BLaER1 treated with 17β-estradiol and CSF1 and Interleukin-3, amounts not matched to agents 10 nM and 100 nM (cell line): ENCODE data around the gene PDIA5.
A peak's percentile ranks its signal among the peaks of the same experiment; 100 is the strongest.

Experiments
- H3K27ac ChIP-seq, 11 experiments: shearing (Covaris generic); formaldehyde crosslinking; 2 replicates each; pipeline ENCODE4 v1.8.1; 2022
- H3K27me3 ChIP-seq, 11 experiments: shearing (Covaris generic); formaldehyde crosslinking; 2 replicates each; pipeline ENCODE4 v1.8.1; 2022
- H3K36me3 ChIP-seq, 11 experiments: shearing (Covaris generic); formaldehyde crosslinking; 2 replicates each; pipeline ENCODE4 v1.8.1; 2022
- H3K4me1 ChIP-seq, 10 experiments: shearing (Covaris generic); formaldehyde crosslinking; 2 replicates each; pipeline ENCODE4 v1.8.1; 2022
- H3K4me2 ChIP-seq, 11 experiments: shearing (Covaris generic); formaldehyde crosslinking; 2 replicates each; pipeline ENCODE4 v1.8.1; 2022
- H3K4me3 ChIP-seq, 10 experiments: shearing (Covaris generic); formaldehyde crosslinking; 2 replicates each; pipeline ENCODE4 v1.8.1; 2022
- H3K9ac ChIP-seq, 11 experiments: shearing (Covaris generic); formaldehyde crosslinking; 2 replicates each; pipeline ENCODE4 v1.8.1; 2022
- H3K9me3 ChIP-seq, 11 experiments: shearing (Covaris generic); formaldehyde crosslinking; replicated peaks in 1 of 11; 2 replicates each; pipeline ENCODE4 v1.8.1; 2022
- H4K20me1 ChIP-seq, 11 experiments: shearing (Covaris generic); formaldehyde crosslinking; 2 replicates each; pipeline ENCODE4 v1.8.1; 2022
- Cebpa-rat ChIP-seq, 11 experiments: shearing (Covaris generic); IDR thresholded peaks; 2 replicates each; pipeline ENCODE4 v1.8.1; 2022

PDIA5 gene

DNA sequence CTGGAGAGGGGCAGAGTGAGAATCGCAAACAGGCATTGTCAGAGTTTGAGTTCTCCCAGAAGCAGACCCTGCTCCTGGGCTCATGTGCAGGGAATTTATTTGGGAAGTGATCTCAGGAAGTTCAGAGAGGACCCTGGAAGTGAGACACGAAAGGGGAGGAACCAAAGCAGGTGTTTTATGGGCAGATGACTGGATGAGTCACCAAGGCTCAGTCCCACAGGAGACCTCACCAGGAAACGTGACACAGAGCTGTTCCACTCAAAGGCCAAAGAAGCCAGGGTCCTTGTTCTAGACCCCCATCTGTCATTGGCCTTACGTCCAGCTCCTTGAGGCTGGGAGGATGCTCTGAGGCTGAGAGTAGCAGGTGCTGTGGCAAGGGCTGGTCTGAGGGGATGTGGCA, 91.5 kb downstream of the PDIA5 start:
- H3K36me3 ChIP-seq: peaks cover 0 to 8% (median 0%) of the 10 kb centered on the region in 11 experiments; a peak in 4 of 22 replicates

DNA sequence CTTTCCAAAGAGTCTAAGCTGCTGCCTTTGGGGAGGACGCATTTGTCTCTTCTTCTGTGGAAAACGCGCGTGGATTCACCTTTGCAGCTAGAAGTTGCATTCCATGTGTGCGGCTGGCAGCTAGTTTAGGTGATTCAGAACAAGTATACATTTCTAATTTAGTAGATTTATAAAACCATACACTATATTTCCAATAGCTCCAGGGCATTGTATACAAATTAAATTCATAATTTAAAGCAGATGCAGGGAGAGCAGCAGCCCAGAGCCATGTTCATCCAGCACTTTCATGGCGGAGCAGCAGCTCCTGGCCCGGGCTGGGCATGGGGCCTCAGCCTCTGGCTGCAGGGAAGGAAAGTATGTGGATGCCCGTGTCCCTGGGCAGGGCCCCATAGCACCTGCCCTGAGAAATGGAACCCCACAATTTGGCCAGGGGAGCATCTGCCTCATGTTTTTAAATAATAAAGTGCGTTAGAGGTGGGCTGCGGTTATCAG, 92.1 kb downstream of the PDIA5 start:
- TF ChIP-seq Cebpa-rat (IDR thresholded peaks at IDR 0.05): no peak
- H3K9me3 ChIP-seq: peaks cover 0 to under 1% (median 0%) of the 10 kb centered on the region in 11 experiments; a peak in 1 of 22 replicates
- no peak overlapping the region for H3K4me3 ChIP-seq
- H3K9ac ChIP-seq: no peak overlapping the region
- peak overlapping the region in 3 of 11 experiments; percentile 25 to 45 (median 40); a peak in 3 of 22 replicates for H3K4me2 ChIP-seq
- H3K4me1 ChIP-seq: peaks cover 11 to 46% (median 36%) of the 10 kb centered on the region in 10 experiments
- H3K27ac ChIP-seq: no peak overlapping the region
- no peaks in the 10 kb centered on the region for H3K27me3 ChIP-seq
- H4K20me1 ChIP-seq: peaks cover 0 to 3% (median 0%) of the 10 kb centered on the region in 11 experiments; a peak in 1 of 22 replicates
- H3K36me3 ChIP-seq: peaks cover 0 to 8% (median 0%) of the 10 kb centered on the region in 11 experiments; a peak in 7 of 22 replicates

More for the DNA sequence above, 91.5 kb downstream of the PDIA5 start:
- peaks cover 17 to 49% (median 41%) of the 10 kb centered on the region in 10 experiments for H3K4me1 ChIP-seq
- H3K9ac ChIP-seq: no peak overlapping the region
- H3K4me2 ChIP-seq: peak overlapping the region in 8 of 11 experiments; percentile 4 to 45 (median 26); a peak in 10 of 22 replicates
- H3K4me3 ChIP-seq: no peak overlapping the region
- no peaks in the 10 kb centered on the region for H3K27me3 ChIP-seq
- peaks cover 0 to 3% (median 0%) of the 10 kb centered on the region in 11 experiments; a peak in 1 of 22 replicates for H4K20me1 ChIP-seq
- no peak overlapping the region for H3K27ac ChIP-seq
- TF ChIP-seq Cebpa-rat (IDR thresholded peaks at IDR 0.05): no peak
- no peaks in the 10 kb centered on the region for H3K9me3 ChIP-seq

DNA sequence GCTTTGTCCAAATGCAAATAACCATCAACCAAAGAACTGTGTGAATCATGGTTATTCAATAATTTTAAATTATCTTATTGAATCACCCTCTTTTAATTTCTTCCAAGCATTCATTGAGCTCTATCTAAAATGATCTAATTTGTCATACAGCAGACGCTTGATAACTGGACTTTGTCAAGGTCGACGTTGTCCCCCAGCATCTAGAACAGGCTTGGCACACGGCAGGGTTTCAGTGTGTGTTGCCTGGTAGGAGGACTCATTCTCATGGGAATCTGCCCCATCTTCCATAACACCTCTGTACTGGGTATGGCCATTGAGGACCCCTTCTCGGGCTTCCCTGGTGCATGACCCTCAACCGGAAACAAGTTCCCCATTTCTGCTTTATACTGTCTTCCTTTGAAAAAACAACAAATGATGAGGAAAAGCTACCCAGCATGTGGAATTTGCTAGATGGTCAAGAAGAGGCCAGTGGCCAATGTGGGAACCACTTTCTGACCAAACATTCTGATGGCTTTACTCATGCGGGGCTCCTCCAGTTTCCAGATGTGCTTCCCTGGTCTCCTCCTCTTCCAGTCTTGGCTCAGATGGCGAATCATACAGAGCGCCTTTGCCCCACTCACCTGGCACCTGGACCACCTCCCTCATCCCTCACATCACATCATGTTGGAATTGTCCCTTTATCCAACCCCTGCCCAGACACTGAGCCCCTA, 93.3 kb downstream of the PDIA5 start:
- Histone ChIP-seq H3K9me3 (peaks cover 0 to 11% (median 2%) of the 10 kb centered on the region in 11 experiments; a peak in 8 of 22 replicates), H4K20me1 (peaks cover 0 to 3% (median 0%) of the 10 kb centered on the region in 11 experiments; a peak in 1 of 22 replicates), H3K36me3 (peaks cover 0 to 20% (median 8%) of the 10 kb centered on the region in 11 experiments; a peak in 12 of 22 replicates), H3K9ac (no peak overlapping the region), H3K27ac (no peak overlapping the region), H3K4me1 (peaks cover 0 to 35% (median 24%) of the 10 kb centered on the region in 10 experiments; a peak in 17 of 20 replicates), H3K27me3 (no peaks in the 10 kb centered on the region), H3K4me3 (no peak overlapping the region), H3K4me2 (no peak overlapping the region)
- no peak for TF ChIP-seq Cebpa-rat (IDR thresholded peaks at IDR 0.05)

DNA sequence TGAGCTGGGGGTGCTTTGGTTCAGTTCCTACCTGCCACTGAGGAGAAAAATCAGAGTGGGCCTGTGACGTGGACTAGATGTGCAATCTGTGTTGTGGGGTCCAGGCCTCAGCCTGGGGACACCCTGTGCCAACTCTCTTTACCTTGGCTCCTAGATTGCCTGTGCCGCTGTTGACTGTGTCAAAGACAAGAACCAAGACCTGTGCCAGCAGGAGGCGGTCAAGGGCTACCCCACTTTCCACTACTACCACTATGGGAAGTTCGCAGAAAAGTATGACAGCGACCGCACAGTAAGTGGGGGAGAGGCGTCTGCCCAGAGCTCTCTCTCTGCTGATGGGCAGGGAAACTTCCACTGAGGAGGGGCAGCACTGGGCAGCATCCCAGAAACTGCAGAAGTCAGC, 94.3 kb downstream of the PDIA5 start:
- no peak overlapping the region for H3K4me3 ChIP-seq

DNA sequence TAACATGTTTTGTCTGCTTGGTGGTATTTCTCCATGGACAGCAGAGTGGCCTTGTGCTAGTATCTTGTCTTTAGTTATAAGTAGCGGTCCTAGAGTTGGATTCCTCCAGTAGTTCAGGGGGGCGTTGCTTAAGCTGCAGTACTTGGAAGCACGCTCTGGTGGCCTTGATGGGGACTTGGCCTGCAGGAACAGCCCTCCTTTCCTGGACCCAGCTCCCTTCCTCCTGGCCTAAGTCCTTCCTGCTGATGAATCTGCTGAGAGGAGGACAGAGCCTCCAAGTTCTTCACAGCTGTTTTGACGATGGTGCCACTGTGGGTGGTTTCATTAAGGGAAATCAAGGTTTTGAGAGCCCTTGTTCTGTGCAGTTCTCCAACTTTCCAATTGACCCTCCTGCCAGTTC, 96.3 kb downstream of the PDIA5 start:
- no peak overlapping the region for H3K27ac ChIP-seq
- peaks cover 0 to 24% (median 8%) of the 10 kb centered on the region in 11 experiments; a peak in 11 of 22 replicates for H3K36me3 ChIP-seq
- no peak for TF ChIP-seq Cebpa-rat (IDR thresholded peaks at IDR 0.05)

More for the DNA sequence above, 94.3 kb downstream of the PDIA5 start:
- no peak for TF ChIP-seq Cebpa-rat (IDR thresholded peaks at IDR 0.05)
- H3K4me2 ChIP-seq: no peak overlapping the region
- peaks cover 0 to 24% (median 8%) of the 10 kb centered on the region in 11 experiments; a peak in 12 of 22 replicates for H3K36me3 ChIP-seq
- peaks cover 0 to 28% (median 19%) of the 10 kb centered on the region in 10 experiments; a peak in 15 of 20 replicates for H3K4me1 ChIP-seq
- peaks cover 0 to 3% (median 0%) of the 10 kb centered on the region in 11 experiments; a peak in 1 of 22 replicates for H4K20me1 ChIP-seq
- H3K9ac ChIP-seq: no peak overlapping the region
- no peaks in the 10 kb centered on the region for H3K27me3 ChIP-seq
- no peak overlapping the region for H3K27ac ChIP-seq
- H3K9me3 ChIP-seq: peaks cover 0 to 16% (median 6%) of the 10 kb centered on the region in 11 experiments; a peak in 8 of 22 replicates

DNA sequence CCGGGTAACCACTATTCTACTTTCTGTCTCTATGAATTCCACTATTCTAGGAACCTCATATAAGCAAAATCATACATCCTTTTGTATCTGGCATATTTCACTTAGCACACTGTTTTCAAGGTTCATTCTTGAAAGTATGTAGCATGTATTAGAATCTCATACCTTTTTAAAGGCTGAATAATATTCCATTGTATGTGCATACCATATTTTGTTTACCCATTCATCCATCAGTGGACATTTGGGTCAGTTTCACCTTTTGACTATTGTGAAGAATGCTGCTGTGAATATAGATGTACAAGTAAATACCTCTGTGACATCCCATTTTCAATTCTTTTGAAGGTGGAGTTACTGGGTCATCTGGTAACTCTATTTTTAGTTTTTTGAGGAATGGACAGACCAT, 98.3 kb downstream of the PDIA5 start:
- H4K20me1 ChIP-seq: no peaks in the 10 kb centered on the region
- no peak overlapping the region for H3K4me2 ChIP-seq
- TF ChIP-seq Cebpa-rat (IDR thresholded peaks at IDR 0.05): no peak
- no peak overlapping the region for H3K4me3 ChIP-seq
- H3K27me3 ChIP-seq: no peaks in the 10 kb centered on the region
- 0 out of 20 replicates have a peak, but pooled peaks cover 0 to 4% (median 0%) of the 10 kb centered on the region in 10 experiments for H3K4me1 ChIP-seq
- H3K36me3 ChIP-seq: peaks cover 0 to 24% (median 8%) of the 10 kb centered on the region in 11 experiments; a peak in 11 of 22 replicates
- peaks cover 9 to 30% (median 16%) of the 10 kb centered on the region in 11 experiments; a peak in 16 of 22 replicates for H3K9me3 ChIP-seq
- no peak overlapping the region for H3K27ac ChIP-seq
- H3K9ac ChIP-seq: no peak overlapping the region

More for the DNA sequence above, 96.3 kb downstream of the PDIA5 start:
- Histone ChIP-seq H3K27me3 (no peaks in the 10 kb centered on the region), H3K4me1 (peaks cover 0 to 10% (median 6%) of the 10 kb centered on the region in 10 experiments; a peak in 13 of 20 replicates), H4K20me1 (no peaks in the 10 kb centered on the region), H3K4me2 (no peak overlapping the region), H3K4me3 (no peak overlapping the region), H3K9ac (no peak overlapping the region), H3K9me3 (peaks cover 9 to 30% (median 16%) of the 10 kb centered on the region in 11 experiments; a peak in 16 of 22 replicates)

DNA sequence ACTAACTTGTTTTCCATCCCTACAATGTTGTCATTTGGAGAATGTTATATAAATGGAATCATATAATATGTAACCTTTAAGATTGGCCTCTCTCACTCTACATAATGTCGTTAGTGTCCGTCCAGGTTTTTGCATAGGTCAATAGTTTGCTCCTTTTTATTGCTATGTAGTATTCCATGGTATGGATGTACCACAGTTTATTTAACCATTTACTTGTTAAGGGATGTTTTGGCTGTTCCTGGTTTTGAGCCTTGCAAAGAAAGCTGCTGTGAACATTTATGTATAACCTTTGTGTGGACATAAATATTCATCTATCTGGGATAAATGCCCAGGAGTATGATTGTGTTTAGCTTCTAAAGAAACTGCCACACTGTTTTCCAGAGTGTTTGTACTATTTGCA, 100.9 kb downstream of the PDIA5 start:
- peaks cover 9 to 30% (median 16%) of the 10 kb centered on the region in 11 experiments; a peak in 16 of 22 replicates for H3K9me3 ChIP-seq
- TF ChIP-seq Cebpa-rat (IDR thresholded peaks at IDR 0.05): no peak
- H3K27me3 ChIP-seq: no peaks in the 10 kb centered on the region
- H4K20me1 ChIP-seq: no peaks in the 10 kb centered on the region
- H3K9ac ChIP-seq: no peak overlapping the region
- peaks cover 0 to 18% (median 8%) of the 10 kb centered on the region in 11 experiments; a peak in 11 of 22 replicates for H3K36me3 ChIP-seq
- no peak overlapping the region for H3K27ac ChIP-seq
- H3K4me3 ChIP-seq: no peak overlapping the region
- H3K4me2 ChIP-seq: no peak overlapping the region
- no peaks in the 10 kb centered on the region for H3K4me1 ChIP-seq

DNA sequence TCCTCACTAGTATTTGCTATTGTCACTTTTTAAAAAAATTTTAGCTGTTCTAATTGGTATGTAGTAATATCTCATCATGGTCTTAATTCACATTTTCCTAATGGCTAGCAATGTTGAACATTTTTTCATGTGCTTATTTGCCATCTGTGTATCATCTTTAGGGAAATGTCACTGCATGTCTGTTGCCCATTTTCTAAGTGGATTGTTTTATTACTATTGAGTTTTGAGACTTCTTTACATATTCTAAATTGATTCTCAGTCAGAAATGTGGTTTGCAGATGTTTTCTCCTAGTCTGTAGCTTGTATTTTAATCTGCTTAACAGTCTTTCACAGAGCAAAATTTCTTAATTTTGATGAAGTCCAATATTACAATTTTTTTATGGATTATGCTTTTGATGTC, 101.3 kb downstream of the PDIA5 start:
- Histone ChIP-seq H3K9ac (no peak overlapping the region), H4K20me1 (no peaks in the 10 kb centered on the region), H3K27ac (no peak overlapping the region), H3K4me1 (no peaks in the 10 kb centered on the region), H3K27me3 (no peaks in the 10 kb centered on the region), H3K9me3 (peaks cover 9 to 30% (median 16%) of the 10 kb centered on the region in 11 experiments; a peak in 16 of 22 replicates), H3K4me3 (no peak overlapping the region), H3K4me2 (no peak overlapping the region), H3K36me3 (peaks cover 0 to 18% (median 8%) of the 10 kb centered on the region in 11 experiments; a peak in 11 of 22 replicates)
- no peak for TF ChIP-seq Cebpa-rat (IDR thresholded peaks at IDR 0.05)

DNA sequence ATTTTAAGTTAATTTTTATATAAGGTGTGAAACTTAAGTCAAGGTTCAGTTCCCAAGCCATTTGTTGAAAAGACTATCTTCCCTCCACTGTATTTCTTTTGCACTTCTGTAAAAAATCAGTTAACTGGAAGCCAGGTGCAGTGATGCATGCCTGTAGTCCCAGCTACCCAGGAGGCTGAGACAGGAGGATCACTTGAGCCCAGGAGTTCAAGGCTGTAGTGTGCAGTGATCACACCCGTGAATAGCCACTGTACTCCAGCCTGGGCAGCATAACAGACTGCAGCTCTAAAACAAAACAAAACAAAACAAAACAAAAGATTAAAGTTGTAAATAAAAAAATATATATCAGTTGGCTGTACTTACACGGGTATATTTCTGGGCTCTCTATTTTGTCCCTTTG, 101.8 kb downstream of the PDIA5 start:
- Histone ChIP-seq H3K27ac (no peak overlapping the region), H3K4me2 (no peak overlapping the region), H3K9ac (no peak overlapping the region), H3K4me1 (no peaks in the 10 kb centered on the region), H3K4me3 (no peak overlapping the region), H4K20me1 (no peaks in the 10 kb centered on the region), H3K27me3 (no peaks in the 10 kb centered on the region), H3K9me3 (peaks cover 9 to 30% (median 16%) of the 10 kb centered on the region in 11 experiments; a peak in 16 of 22 replicates), H3K36me3 (peaks cover 0 to 18% (median 8%) of the 10 kb centered on the region in 11 experiments; a peak in 11 of 22 replicates)
- TF ChIP-seq Cebpa-rat (IDR thresholded peaks at IDR 0.05): no peak
